Measurements from ENCODE around the gene CAMKMT.

CAMKMT gene

GRCh38 chr2:44801841-44802776 is 440.4 kb downstream of the CAMKMT start:
- DNase-seq (ENCODE audit: low spot score) = no peak

- DNase-seq (ENCODE audit: low spot score) = no peak
Measured at GRCh38 chr2:44802777-44803424, 441.2 kb downstream of the CAMKMT start.

GRCh38 chr2:44804406-44805265 is 442.9 kb downstream of the CAMKMT start:
- no peak for DNase-seq (ENCODE audit: low spot score)

- no peak for DNase-seq (ENCODE audit: low spot score)
Measured at GRCh38 chr2:44805401-44806235, 443.9 kb downstream of the CAMKMT start.

- no peak for DNase-seq (ENCODE audit: low spot score)
Measured at GRCh38 chr2:44807201-44808025, 445.7 kb downstream of the CAMKMT start.

- no peak for DNase-seq (ENCODE audit: low spot score)
Measured at GRCh38 chr2:44810892-44811530, 449.3 kb downstream of the CAMKMT start.

- DNase-seq (ENCODE audit: low spot score) = no peak
Measured at GRCh38 chr2:44813165-44813564, 451.4 kb downstream of the CAMKMT start.

GRCh38 chr2:44813658-44814057 is 451.9 kb downstream of the CAMKMT start:
- no peak for DNase-seq (ENCODE audit: low spot score)

- DNase-seq (ENCODE audit: low spot score) = no peak
Measured at GRCh38 chr2:44817256-44817655, 455.5 kb downstream of the CAMKMT start.

GRCh38 chr2:44817673-44818335 is 456.1 kb downstream of the CAMKMT start:
- no peak for DNase-seq (ENCODE audit: low spot score)

- DNase-seq (ENCODE audit: low spot score) = no peak
Measured at GRCh38 chr2:44819061-44819460, 457.3 kb downstream of the CAMKMT start.

- no peak for DNase-seq (ENCODE audit: low spot score)
Measured at GRCh38 chr2:44821500-44821899, 459.8 kb downstream of the CAMKMT start.

GRCh38 chr2:44822174-44822573 is 460.4 kb downstream of the CAMKMT start:
- DNase-seq (ENCODE audit: low spot score) = no peak
